SJCRH30 (cell line): ENCODE results near the gene MEAK7. TPM values are rescaled to one million over a fixed set of nuclear protein-coding genes. Genes with fewer than 3 reads are reported as not detected.

ENCODE experiments used
- DNase-seq, 2 experiments: peaks; one replicate each; pipeline ENCODE4 v3.0.0-alpha.2; 2015 to 2020
- H3K27ac ChIP-seq: fragments of 250-450 bp; sonication (Bioruptor Pico); 2 replicates; pipeline ENCODE4 v1.5.1; 2020; ENCODE audit warnings: mild to moderate bottlenecking, moderate library complexity
- H3K27me3 ChIP-seq: fragments of 250-450 bp; sonication (Bioruptor Pico); 2 replicates; pipeline ENCODE4 v1.5.1; 2020; ENCODE audit warnings: mild to moderate bottlenecking, moderate library complexity
- H3K36me3 ChIP-seq: fragments of 250-450 bp; sonication (Bioruptor Pico); 2 replicates; pipeline ENCODE4 v1.5.1; 2020; ENCODE audit warnings: mild to moderate bottlenecking, moderate library complexity
- H3K4me1 ChIP-seq: fragments of 250-450 bp; sonication (Bioruptor Pico); 2 replicates; pipeline ENCODE4 v1.5.1; 2020; ENCODE audit warnings: mild to moderate bottlenecking, moderate library complexity
- H3K4me3 ChIP-seq: fragments of 250-450 bp; sonication (Bioruptor Pico); 2 replicates; pipeline ENCODE4 v1.5.1; 2020; ENCODE audit warnings: mild to moderate bottlenecking, moderate library complexity
- H3K9me3 ChIP-seq: fragments of 250-450 bp; sonication (Bioruptor Pico); replicated peaks from 2 replicates; pipeline ENCODE4 v1.5.1; 2020; ENCODE audit warnings: mild to moderate bottlenecking, moderate library complexity
- total RNA-seq: library from RNA; depleted of rRNA; stranded (reverse); fragments of >200 nt; shearing (Covaris generic); gene quantifications from 2 replicates; pipeline ENCODE4 v1.2.3, GENCODE V29; 2014

Gene MEAK7
- total RNA-seq, 1 experiment from 2014 or later = 5.1 TPM

- H3K27ac ChIP-seq = no peak overlapping the region
- no peaks in the 10 kb centered on the region for H3K36me3 ChIP-seq
- no peak for DNase-seq
- peaks cover 6% of the 10 kb centered on the region; the same call in 1 of the 2 replicates for H3K4me1 ChIP-seq
- no peaks in the 10 kb centered on the region for H3K27me3 ChIP-seq
- H3K4me3 ChIP-seq = no peak overlapping the region
- no peaks in the 10 kb centered on the region for H3K9me3 ChIP-seq
Observed at GRCh38 chr16:84509032-84509950, 4.8 kb upstream of the MEAK7 start.

- H3K27ac ChIP-seq = no peak overlapping the region
- H3K4me3 ChIP-seq = no peak overlapping the region
- H3K4me1 ChIP-seq = peaks cover 6% of the 10 kb centered on the region; the same call in 1 of the 2 replicates
- H3K27me3 ChIP-seq = no peaks in the 10 kb centered on the region
- DNase-seq = no peak
- H3K36me3 ChIP-seq = no peaks in the 10 kb centered on the region
- H3K9me3 ChIP-seq = no peaks in the 10 kb centered on the region
Observed at GRCh38 chr16:84508502-84508901, 4.0 kb upstream of the MEAK7 start.

GRCh38 chr16:84507011-84507982 is 2.8 kb upstream of the MEAK7 start:
- Histone ChIP-seq H3K4me3 (no peak overlapping the region), H3K9me3 (no peaks in the 10 kb centered on the region), H3K4me1 (peaks cover 4% of the 10 kb centered on the region; the same call in 1 of the 2 replicates), H3K27me3 (no peaks in the 10 kb centered on the region), H3K27ac (no peak overlapping the region), H3K36me3 (no peaks in the 10 kb centered on the region)
- no peak for DNase-seq

- H3K4me1 ChIP-seq = peaks cover 4% of the 10 kb centered on the region; the same call in 1 of the 2 replicates
- H3K27ac ChIP-seq = peak overlapping the region; percentile 32; the same call in 1 of the 2 replicates
- H3K4me3 ChIP-seq = peak overlapping the region; percentile 78
- no peaks in the 10 kb centered on the region for H3K27me3 ChIP-seq
- no peaks in the 10 kb centered on the region for H3K36me3 ChIP-seq
- H3K9me3 ChIP-seq = no peaks in the 10 kb centered on the region
- no peak for DNase-seq
Observed at GRCh38 chr16:84505249-84506187, 1.1 kb upstream of the MEAK7 start.

GRCh38 chr16:84503751-84504395 is 586 bp downstream of the MEAK7 start:
- DNase-seq = no peak
- no peaks in the 10 kb centered on the region for H3K36me3 ChIP-seq
- no peak overlapping the region for H3K27ac ChIP-seq
- H3K4me1 ChIP-seq = peaks cover 4% of the 10 kb centered on the region; the same call in 1 of the 2 replicates
- H3K27me3 ChIP-seq = no peaks in the 10 kb centered on the region
- H3K4me3 ChIP-seq = peak overlapping the region; percentile 78
- no peaks in the 10 kb centered on the region for H3K9me3 ChIP-seq

GRCh38 chr16:84502581-84502980 is 1.9 kb downstream of the MEAK7 start:
- no peaks in the 10 kb centered on the region for H3K9me3 ChIP-seq
- no peak for DNase-seq
- H3K27ac ChIP-seq = no peak overlapping the region
- H3K4me3 ChIP-seq = no peak overlapping the region
- H3K4me1 ChIP-seq = peaks cover 4% of the 10 kb centered on the region; the same call in 1 of the 2 replicates
- no peaks in the 10 kb centered on the region for H3K36me3 ChIP-seq
- H3K27me3 ChIP-seq = no peaks in the 10 kb centered on the region

- Histone ChIP-seq H3K4me1 (peaks cover 4% of the 10 kb centered on the region; the same call in 1 of the 2 replicates), H3K27ac (no peak overlapping the region), H3K36me3 (no peaks in the 10 kb centered on the region), H3K4me3 (no peak overlapping the region), H3K27me3 (no peaks in the 10 kb centered on the region), H3K9me3 (no peaks in the 10 kb centered on the region)
- no peak for DNase-seq
Observed at GRCh38 chr16:84502075-84502474, 2.4 kb downstream of the MEAK7 start.

GRCh38 chr16:84501077-84501735 is 3.3 kb downstream of the MEAK7 start:
- no peak for DNase-seq
- H3K4me1 ChIP-seq = peaks cover 4% of the 10 kb centered on the region; the same call in 1 of the 2 replicates
- no peak overlapping the region for H3K27ac ChIP-seq
- H3K9me3 ChIP-seq = no peaks in the 10 kb centered on the region
- H3K36me3 ChIP-seq = no peaks in the 10 kb centered on the region
- H3K27me3 ChIP-seq = no peaks in the 10 kb centered on the region
- no peak overlapping the region for H3K4me3 ChIP-seq

GRCh38 chr16:84500531-84500930 is 3.9 kb downstream of the MEAK7 start:
- DNase-seq = no peak
- no peaks in the 10 kb centered on the region for H3K36me3 ChIP-seq
- H3K9me3 ChIP-seq = no peaks in the 10 kb centered on the region
- H3K27ac ChIP-seq = no peak overlapping the region
- H3K4me1 ChIP-seq = no peaks in the 10 kb centered on the region
- no peak overlapping the region for H3K4me3 ChIP-seq
- H3K27me3 ChIP-seq = no peaks in the 10 kb centered on the region

GRCh38 chr16:84499638-84500037 is 4.8 kb downstream of the MEAK7 start:
- no peaks in the 10 kb centered on the region for H3K36me3 ChIP-seq
- H3K4me3 ChIP-seq = no peak overlapping the region
- H3K9me3 ChIP-seq = no peaks in the 10 kb centered on the region
- H3K27me3 ChIP-seq = no peaks in the 10 kb centered on the region
- no peak overlapping the region for H3K27ac ChIP-seq
- H3K4me1 ChIP-seq = no peaks in the 10 kb centered on the region
- DNase-seq = no peak

- Histone ChIP-seq H3K27ac (no peak overlapping the region), H3K27me3 (no peaks in the 10 kb centered on the region), H3K4me1 (no peaks in the 10 kb centered on the region), H3K36me3 (0 out of 2 replicates have a peak, but pooled peaks cover 4% of the 10 kb centered on the region), H3K4me3 (no peak overlapping the region), H3K9me3 (no peaks in the 10 kb centered on the region)
- DNase-seq = no peak
Observed at GRCh38 chr16:84498859-84499620, 5.4 kb downstream of the MEAK7 start.

- Histone ChIP-seq H3K9me3 (no peaks in the 10 kb centered on the region), H3K4me1 (no peaks in the 10 kb centered on the region), H3K27me3 (no peaks in the 10 kb centered on the region), H3K36me3 (0 out of 2 replicates have a peak, but pooled peaks cover 4% of the 10 kb centered on the region), H3K27ac (no peak overlapping the region), H3K4me3 (no peak overlapping the region)
- DNase-seq = no peak
Observed at GRCh38 chr16:84498223-84498610, 6.2 kb downstream of the MEAK7 start.
